ENCODE results near the gene KRT33A.

The KRT33A gene

DNA sequence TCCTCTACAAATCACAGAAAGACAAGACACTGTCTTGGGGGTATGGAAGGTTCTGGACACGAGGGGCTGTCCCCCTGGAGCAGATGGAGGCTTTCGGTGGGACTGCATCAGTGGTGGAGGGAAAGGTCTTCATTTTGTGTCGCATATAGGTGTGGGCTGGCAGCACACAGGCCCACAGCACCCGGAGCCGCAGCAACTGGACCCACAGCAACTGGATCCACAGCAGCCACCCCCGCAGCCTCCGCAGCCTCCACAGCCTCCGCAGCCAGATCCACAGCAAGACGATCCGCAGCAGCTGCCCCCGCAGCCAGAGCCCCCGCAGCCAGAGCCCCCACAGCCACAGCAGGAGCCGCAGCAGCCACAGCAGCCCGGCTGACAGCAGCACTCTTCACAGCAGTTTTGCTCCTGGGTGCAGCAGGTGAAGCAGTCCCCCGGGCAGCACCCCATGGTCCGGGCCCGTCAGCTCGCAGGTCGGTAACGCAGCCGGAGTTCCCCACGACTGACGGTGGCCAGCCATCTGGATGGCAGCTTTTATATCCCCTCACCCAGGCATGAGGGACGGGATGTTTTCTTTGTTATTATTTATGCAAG is 35.3 kb downstream of the KRT33A start, which contains the start of gene KRTAP17-1:
Gene KRTAP17-1 (minus strand): TSS at position 507 of the 591 bp plus-strand sequence. CDS start 60 bp downstream, at position 447.
- H3K4me3 ChIP-seq (ENCODE audit: low read depth, low read length): no peak within 1 kb of the TSS
- no peak for DNase-seq (ENCODE audit: low read depth)
- TF ChIP-seq, protein P1, sequence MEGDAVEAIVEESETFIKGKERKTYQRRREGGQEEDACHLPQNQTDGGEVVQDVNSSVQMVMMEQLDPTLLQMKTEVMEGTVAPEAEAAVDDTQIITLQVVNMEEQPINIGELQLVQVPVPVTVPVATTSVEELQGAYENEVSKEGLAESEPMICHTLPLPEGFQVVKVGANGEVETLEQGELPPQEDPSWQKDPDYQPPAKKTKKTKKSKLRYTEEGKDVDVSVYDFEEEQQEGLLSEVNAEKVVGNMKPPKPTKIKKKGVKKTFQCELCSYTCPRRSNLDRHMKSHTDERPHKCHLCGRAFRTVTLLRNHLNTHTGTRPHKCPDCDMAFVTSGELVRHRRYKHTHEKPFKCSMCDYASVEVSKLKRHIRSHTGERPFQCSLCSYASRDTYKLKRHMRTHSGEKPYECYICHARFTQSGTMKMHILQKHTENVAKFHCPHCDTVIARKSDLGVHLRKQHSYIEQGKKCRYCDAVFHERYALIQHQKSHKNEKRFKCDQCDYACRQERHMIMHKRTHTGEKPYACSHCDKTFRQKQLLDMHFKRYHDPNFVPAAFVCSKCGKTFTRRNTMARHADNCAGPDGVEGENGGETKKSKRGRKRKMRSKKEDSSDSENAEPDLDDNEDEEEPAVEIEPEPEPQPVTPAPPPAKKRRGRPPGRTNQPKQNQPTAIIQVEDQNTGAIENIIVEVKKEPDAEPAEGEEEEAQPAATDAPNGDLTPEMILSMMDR (IDR thresholded peaks at IDR 0.05; ENCODE audit: insufficient read depth, low read depth, low read length, missing control alignments): no peak

DNA sequence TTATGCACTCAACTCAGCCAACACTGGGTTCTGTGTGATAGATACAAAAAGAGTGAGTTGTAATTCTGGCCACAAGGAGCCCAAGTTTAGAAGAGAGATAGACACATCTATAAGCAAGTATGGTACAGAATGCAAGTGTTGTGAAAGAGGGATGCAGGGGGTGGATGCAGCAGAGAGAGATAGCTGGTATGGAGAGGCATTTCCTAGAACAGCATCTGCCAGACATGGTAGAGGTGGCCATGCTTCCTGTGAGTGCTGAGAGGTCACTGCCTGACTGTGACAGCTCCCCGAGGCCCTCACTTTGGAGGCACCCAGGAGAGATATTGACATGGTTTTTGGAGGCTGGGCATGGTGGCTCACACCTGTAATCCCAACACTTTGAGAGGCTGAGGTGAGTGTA is 39.5 kb downstream of the KRT33A start:
- TF ChIP-seq, protein P1 (IDR thresholded peaks at IDR 0.05; ENCODE audit: insufficient read depth, low read depth, low read length, missing control alignments): no peak
- DNase-seq (ENCODE audit: low read depth): no peak
- H3K4me3 ChIP-seq (ENCODE audit: low read depth, low read length): no peak overlapping the region

DNA sequence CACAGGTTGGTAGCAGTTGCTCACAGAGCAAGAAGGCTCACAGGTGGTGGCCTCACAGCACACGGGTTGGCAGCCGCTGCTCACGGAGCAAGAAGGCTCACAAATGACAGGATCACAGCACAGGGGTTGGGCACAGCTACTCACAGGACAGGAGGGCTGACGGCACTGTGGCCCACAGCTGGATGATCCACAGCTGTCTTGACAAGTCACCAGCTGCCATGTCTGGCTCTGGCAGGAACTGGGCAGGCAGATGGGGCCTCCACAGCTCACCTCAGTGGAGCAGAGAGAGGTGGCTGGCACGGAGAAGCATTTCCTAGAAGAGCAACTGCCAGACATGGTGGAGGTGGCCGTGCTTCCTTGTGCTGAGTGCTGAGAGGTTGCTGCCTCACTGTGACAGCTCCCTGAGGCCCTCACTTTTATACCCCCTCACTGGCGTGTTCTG is 41.7 kb downstream of the KRT33A start, which contains the start of gene KRTAP16-1:
Gene KRTAP16-1 (minus strand): TSS at position 392 of the 442 bp plus-strand sequence. CDS start 56 bp downstream, at position 336.
- no peak within 1 kb of the TSS for H3K4me3 ChIP-seq (ENCODE audit: low read depth, low read length)
- no peak for DNase-seq (ENCODE audit: low read depth)
- TF ChIP-seq, protein P1 (IDR thresholded peaks at IDR 0.05; ENCODE audit: insufficient read depth, low read depth, low read length, missing control alignments): no peak

DNA sequence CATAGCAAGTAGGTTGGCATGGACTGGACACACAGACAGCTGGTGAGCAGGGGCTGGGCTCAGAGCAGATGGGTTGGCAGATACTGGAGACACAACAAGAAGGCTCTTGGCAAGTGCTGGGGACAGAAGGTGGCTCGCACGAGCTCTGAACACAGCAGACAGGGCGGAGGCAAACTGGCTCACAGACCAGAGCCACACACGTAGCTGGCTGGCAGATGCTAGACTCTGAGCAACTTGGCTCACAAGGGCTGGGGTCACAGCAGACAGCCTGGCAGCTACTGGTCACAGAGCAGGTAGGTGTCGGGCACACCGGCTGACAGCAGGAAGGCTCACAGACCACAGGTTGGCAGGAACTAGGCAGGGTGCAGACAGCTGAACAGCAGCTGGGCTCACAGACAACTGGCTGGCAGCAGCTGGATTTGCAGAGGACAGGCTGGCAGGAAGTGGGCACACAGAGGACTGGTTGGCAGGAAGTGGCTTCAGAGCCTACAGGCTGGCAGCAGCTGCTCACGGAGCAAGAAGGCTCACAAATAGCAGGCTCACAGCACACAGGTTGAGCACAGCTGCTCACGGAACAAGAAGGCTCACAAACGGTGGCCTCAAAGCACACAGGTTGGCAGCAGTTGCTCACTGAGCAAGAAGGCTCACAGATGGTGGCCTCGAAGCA is 42.2 kb downstream of the KRT33A start:
- DNase-seq (ENCODE audit: low read depth): peak; percentile 57
- no peak overlapping the region for H3K4me3 ChIP-seq (ENCODE audit: low read depth, low read length)
- TF ChIP-seq, protein P1 (IDR thresholded peaks at IDR 0.05; ENCODE audit: insufficient read depth, low read depth, low read length, missing control alignments): no peak

DNA sequence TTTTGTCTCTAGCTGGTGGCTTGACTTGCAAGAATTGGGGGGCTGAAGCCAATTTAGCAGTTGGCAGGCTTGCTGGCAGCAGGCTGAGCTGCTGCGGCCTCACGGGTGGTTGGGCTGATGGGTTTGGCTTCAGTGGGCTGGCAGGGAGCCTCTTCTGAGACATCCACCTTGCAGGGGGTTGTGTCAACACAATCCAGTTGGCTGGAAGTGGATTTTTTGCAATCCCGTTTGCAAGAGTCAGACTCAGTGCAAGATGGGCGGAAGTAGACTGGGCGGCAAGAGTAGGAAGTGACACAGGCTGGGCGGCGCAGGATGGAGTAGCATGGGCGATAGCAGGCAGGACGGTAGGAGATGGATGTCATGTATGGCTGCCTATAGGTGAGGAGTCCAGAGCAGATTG is 43.0 kb downstream of the KRT33A start:
- no peak for DNase-seq (ENCODE audit: low read depth)
- TF ChIP-seq, protein P1 (IDR thresholded peaks at IDR 0.05; ENCODE audit: insufficient read depth, low read depth, low read length, missing control alignments): no peak
- no peak overlapping the region for H3K4me3 ChIP-seq (ENCODE audit: low read depth, low read length)

DNA sequence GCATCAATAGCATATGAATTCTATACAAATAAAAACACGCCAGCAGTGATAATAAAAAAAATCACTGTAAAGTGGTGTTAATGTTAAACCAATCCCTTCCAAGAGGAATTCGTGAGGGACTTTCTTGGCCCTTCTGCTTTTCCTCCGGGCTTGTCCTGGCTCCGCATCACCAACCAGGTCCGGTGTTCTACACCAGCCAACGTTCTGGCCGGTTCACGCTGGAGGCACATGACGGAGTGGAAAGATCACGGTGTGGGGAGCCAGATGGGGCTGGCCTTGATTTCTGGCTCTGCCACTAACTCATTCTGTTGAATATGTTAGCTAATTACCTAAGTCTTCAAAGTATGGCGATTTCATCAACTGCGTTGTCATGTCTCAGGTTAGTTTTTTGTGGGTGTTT is 46.5 kb downstream of the KRT33A start:
- TF ChIP-seq, protein P1 (IDR thresholded peaks at IDR 0.05; ENCODE audit: insufficient read depth, low read depth, low read length, missing control alignments): no peak
- H3K4me3 ChIP-seq (ENCODE audit: low read depth, low read length): no peak overlapping the region
- DNase-seq (ENCODE audit: low read depth): no peak
